Measurements from ENCODE around the gene MAGI2.

MAGI2 gene

DNA sequence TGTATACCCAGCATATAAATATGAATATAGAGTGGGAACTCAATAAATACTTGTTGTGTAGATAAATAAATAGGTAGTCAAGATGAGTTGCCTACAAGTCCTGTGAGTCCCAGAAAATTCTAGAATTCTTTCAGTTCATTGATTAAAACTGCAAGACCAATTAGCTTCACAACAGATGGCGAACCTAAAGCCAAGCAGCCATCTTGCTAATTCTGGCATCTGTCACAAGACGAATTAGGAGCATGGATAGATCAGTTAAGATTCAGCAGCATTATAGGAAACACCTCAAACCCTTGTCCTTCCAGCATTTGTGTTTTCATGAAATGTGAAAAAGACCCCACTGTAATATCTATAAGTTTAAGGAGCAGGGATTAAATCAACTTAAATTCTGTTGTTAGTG lies 552.7 kb downstream of the MAGI2 start:
- DNase-seq = no peak

DNA sequence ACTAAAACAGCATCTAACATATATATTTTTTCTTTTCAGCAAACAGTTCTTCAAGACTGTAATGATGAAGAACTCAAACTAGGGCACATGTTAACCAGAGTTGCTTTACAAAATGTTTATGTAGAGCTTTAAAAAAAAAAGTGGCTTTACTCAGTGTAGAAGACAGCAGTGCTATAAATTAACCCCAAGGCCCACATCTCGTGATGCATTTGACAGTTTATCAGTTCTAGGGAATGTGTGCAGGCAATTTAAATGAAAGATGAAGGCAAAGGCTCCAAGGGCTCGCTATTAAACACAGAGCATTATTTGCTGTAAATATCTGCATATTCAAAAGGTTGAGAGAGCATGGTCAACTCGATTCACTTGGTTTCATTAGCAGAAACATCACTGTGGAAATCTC lies 558.1 kb downstream of the MAGI2 start:
- no peak for DNase-seq

DNA sequence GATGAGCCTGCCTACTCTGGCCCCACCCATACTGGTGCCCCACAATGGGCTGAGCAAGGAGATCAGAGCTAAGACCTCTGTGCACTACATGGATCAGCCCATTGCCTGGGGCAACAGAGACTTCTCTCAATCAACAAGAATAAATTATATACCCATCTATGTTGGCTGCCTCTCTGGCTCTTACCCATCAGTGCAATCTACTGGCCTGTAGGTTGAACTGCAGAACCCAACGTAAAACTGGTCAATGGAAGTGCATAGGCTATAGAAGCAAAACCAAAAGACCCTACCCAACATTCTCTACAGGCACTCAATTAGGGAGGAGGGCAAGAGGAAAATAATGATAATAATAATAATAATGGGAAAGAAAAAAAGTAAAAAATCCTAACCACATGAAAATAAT lies 574.3 kb downstream of the MAGI2 start:
- DNase-seq = no peak

DNA sequence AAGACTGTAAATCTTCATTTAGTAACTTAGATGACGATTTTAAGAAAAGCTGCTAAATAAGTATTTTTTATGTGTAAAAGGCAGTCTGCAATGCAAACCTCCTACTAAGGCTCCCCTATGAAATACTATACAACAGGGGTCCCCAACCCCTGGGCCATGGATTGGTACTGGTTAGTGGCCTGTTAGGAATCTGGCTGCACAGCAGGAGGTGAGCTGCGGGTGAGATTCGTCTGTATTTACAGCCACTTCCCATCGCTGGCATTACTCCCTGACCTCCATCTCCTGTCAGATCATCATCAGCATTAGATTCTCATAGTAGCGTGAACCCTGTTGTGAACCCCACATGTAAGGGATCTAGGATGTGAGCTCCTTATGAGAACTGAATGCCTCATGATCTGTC lies 580.4 kb downstream of the MAGI2 start:
- DNase-seq = no peak

DNA sequence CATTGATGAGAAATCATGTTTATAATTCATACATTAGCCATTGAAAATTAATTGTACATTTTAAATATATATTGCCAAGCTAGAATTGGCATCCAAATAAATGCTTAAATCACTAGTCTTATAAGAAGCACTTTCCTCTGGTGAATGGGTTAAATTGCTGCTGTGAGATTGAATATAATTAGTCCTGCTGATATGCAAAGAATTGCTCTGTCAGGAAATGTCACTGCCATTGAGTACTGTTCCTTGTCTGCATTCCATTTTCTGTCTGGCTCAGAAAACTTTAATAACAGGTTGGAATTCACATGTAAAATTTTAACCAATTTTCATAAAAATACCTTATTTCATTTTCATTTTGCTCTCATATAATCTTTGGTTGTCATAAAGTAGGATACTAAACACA lies 589.1 kb downstream of the MAGI2 start:
- no peak for DNase-seq

DNA sequence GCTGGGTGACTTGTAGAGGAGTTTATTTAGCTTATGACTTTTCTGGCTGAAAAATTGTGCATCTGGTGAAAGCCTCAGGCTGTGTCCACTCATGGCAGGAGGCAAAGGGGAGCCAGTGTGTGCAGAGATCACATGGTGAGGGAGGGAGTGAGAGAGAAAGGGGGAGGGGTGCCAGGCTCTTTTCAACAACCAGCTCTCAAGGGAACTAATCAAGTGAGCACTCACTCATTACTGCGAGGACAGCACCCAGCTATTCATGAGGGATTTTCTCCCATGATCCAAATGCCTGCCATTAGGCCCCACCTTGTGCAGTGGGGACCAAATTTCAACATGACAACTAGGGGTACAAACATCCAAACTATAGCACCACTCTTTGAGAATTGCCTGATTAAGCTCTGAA lies 590.2 kb downstream of the MAGI2 start:
- no peak for DNase-seq

DNA sequence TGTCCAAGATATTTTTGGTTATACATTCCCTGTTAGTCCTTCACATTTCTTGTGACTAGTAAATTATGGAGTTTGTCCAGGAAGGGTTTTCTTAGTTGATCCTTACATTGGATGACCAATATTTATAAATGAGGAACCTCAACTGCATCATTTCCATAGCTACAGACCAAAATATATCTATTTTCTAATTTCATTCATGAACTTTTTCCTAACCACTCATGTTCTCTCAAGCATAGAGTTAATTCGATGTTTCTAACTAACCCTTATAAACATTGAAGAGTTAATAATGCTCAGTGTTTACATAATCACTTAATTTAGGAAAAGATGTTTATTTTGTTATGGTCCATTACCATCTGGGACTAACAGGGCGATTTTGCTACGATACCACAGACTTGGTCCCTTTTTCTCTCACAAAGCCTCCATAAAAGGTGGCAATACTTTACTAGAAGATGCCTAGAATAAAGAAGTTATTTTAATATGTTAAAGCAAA lies 591.0 kb downstream of the MAGI2 start:
- DNase-seq = no peak

DNA sequence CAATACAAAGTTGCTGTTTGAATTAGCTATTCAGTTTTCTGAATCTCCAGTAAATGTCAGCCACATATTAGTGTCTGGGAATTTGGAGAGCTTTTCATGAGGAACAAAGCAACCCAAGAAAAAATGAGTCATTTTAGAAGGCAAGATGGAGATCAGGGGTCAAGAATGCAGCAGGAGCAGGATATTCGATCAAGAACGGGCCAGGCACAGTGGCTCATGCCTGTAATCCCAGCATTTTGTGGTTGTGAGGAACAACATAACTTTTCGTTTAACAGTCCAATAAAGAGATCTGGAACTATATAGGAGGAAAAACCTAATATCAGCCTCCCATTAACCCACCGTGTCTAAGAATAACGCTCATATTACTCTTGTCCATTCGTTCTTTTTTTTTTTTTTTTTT lies 600.5 kb downstream of the MAGI2 start:
- DNase-seq = no peak

DNA sequence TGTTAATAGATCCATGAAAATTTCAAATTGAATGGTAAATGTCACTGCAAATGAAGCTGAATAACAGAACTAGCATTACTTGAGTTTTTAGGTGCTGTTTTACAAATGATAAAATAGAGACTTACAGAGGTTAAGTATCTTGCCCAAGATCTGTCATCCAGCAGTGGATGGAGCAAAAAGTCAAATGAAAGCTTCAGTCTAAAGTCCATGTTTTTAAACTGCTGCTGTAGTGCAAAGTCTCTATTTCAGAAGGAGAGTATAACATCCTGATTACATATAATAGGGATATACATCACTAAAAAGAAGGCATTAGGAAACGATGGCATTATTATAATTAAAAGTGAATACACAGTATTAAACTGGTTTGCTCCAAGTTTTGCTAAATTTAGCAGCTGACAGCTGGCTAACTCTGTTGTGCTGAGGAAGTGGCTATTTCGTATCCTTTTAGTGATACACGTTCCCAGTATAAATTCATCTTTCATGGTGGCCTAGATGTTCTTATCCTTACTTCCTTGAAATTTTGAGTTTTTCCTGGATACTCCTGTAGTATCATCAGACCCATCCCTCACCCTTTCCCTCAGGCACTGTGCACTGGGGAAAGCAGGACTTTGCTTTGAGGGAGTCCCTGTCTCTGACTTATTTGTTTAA lies 603.2 kb downstream of the MAGI2 start:
- no peak for DNase-seq

DNA sequence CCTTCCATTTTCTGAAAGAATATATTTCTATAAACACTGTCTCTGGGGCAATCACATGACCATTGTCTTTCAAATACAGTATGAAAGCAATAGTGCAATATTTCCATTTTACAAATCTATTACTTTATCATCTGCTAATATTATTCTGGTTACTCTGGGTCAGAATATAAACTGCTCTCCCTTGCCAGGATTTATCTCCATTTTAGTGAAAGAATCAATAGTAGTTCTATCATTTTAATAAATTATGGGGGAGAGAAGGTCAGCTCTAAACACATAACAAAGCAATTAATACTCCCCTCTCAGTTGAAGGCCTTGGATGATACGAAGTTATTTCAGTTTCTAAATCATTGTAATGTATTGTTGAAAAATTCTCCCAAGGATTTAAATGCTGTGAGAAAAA lies 608.3 kb downstream of the MAGI2 start:
- DNase-seq = no peak

DNA sequence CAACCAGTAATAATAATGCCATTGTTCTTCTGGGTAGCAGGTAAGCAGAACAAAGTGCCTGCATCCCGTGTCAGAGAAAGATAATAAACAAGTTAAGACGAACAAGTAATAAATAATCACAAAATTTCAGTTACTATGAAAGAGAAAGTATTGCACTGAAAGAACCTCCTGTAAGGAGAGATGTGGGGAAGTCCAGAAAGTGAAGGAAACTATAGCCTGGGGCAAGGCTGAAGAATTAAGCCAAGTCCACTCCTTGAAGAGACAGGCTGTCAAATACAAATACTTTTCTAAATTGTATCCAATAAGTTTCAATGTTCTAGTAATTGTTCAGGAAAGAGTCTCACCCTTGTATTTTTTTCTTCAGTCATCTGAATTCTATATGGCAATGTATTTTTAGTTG lies 611.4 kb downstream of the MAGI2 start:
- no peak for DNase-seq

DNA sequence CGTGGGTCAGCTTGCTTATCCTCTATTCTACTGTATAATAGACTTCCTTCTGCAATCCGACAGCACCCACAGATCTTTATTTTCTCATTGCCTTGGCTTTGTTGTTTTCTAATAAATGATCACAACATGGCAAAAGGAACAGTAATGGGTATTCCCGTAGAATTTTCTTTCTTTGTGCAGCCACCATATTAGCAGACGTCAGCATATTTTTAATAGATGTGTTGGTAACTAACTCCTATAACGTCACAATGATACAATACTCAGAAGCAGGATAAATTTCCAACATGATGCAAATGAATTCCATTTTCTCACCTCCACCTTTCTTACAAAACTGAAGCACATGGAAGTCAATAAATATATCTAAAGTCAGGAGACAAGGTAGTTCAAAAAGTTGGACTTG lies 617.6 kb downstream of the MAGI2 start:
- DNase-seq = no peak

DNA sequence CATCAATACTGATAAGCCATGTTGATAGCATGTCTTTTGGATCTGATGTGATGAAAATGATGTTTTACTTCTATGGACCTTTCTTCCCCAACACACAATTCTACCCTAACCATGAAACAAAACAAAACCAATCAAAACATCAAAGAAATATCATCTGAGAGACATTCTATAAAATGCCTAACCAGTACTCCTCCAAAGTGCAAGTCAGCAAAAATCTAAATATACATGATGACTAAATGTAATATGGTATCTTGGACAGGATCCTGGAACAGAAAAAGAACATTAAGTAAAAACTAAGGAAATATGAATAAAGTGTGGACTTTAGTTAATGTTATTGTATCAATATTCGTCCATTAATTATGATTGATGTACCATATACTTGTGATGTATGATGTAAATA lies 625.1 kb downstream of the MAGI2 start:
- no peak for DNase-seq

DNA sequence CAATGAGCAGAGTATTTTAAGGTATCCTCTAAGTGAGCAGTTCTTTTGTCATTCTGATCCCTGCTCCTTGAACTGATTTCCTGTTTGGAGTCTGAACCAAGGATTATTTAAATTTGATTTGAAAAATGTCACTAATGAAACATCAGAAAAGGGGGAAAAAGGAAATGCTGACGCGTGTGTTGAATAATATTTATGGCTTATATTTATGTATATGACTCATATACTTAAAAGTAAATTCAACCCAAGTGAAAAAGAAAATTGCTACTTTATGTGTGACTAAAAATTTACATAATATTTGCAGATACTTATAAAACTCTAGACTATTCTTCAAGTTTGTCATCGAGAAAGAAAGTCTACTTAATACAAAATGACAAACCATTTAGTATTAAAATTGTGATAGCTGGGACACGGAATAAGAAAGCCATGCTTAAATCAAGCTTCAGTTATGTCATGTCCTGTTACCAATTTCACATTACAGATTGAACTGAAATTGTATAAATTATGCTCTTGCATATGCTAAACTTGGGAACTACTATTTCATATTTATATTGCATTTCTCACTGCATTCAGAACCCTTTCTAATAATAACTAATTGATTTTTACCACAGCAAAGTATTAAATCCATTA lies 649.9 kb downstream of the MAGI2 start:
- no peak for DNase-seq

DNA sequence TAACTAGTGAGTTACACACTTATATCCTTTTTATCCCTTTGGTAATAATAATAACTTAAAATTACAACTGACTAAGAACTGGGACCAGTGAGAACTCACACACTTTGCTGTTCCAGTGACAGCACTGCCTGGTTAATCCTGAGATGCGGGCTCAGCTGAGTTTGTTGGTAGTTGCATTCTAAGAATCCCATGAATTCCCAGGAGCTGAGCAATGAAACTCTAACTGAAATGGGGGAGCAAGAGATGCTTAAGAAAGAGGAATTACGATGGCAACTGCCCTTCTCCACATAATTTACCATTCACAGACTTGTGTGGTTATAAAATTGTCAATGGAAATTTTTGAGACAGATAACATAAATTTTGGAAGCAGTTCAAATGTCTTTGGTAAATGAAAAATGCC lies 659.4 kb downstream of the MAGI2 start:
- no peak for DNase-seq

DNA sequence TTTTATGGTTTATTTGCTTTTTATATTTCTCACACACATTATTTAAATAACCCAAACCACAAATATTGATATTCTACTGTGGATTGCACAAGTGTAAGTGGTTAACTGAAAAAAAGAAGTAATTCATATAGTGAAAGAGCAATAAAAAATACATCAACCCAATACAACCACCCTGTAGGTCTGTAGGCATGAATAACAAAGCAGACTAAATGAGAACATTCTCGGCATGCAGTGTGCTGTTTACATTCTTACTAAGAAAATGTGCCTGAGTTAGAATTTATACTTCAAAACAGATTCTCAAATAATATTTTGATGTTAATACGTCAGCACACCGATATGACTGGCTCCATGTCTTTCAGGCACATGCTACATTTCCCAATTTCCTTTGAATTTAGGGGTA lies 660.8 kb downstream of the MAGI2 start:
- no peak for DNase-seq

DNA sequence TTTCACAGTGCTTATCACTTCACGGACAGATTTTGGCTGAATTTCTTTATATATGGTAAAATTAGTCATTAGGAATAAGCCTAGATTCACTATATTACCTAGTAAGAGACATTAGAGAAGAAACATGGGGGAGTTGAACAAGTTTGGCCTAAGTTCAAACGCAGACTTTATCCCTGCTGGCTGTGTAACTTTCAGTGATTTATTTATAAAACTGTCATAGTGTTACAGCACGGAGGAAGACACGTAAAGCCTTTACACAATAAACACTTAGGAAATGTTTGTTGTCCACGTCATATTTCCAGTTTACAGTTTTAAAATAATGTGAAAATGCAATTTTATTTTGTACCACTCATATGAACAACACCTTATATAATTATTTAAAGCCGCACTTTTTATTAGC lies 661.5 kb downstream of the MAGI2 start:
- DNase-seq = no peak

DNA sequence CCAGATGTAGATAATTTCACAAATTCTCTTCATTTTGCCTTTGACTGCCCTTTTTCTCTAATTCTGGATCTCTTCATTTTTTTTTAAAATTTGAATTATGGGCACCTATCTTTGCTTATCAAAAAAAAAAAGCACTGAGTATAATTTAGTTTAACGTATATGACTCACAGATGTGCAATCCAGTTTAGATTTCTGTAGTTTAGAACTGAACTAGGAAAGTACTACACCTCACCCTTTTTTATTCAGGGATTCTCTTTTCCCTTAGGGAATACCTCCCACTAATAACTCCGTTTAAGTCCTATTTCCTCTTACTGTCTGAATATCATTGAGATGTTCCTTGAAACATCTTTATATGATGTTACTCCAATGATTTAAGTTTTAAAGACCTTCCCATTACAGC lies 665.0 kb downstream of the MAGI2 start:
- DNase-seq = no peak

DNA sequence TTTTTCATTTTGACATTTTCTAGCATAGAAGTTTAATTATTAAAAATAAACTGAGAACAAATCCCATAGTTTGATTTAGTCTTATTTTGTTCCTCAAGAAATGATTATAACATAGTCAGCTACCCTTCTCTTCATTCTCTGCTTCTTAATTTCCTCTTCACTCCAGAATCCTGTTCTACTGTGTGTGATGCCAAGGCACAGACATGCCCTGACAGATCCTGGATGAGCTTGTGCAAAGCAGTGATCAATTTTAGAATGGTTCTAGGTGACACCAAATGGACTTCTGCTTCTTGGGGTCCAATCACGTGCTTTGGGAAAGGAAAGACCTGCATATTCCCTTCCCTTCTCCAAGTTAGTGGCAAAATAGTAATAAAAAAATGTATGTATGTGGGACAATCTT lies 665.6 kb downstream of the MAGI2 start:
- DNase-seq = no peak

DNA sequence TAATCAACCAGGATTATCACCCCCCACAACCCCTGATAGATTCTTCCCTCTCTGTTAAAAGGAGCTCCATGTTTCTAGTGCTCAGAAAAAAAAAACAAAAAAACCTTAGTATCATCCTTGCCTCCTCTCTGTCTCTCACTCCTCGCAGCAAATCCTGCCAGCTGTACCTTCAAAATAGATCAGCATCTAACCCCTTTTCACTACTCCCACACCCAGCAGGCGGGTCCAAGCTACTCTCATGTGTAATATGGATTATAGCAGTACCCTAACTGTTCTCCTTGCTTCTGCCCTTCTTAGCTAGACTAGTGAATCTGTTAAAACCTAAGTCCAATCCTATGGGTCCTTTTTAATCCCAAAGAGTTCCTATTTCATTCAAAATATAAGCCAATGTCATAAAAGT lies 667.4 kb downstream of the MAGI2 start:
- DNase-seq = no peak

DNA sequence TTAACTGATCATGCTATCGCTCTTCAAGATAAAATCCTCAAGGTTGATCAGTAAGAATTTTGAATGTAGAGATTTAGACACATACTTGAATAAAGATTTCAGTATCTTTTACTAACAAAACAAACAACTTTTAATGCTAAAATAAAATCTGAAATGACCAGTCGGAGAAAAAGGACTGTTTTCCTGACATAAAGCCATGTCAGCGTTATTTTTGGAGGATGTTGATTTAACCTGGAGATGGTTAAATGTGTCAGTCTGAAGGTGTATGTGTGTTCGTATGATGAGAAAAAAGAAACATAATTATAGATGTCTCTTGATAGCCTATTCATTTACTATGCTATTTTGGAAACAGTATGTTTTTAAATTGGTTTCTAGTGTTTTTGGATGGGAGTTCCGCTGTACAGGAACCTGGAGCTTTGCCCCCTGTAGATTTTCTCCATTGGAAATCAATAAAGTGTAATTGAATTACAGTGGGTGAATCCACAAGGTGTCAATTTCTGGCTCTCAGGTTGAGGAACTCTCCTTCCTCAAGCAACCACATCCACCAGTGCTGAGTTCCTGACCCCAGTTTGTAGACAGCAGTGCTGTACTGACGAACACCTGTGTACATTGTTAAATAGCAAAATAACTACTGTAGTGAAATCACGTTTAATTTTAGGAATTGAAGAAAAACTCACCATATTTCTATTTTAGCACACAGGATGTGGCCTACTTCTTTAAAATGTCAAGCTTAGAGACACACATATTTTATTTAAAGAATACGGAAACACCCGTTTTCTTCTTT lies 670.1 kb downstream of the MAGI2 start:
- DNase-seq = no peak

DNA sequence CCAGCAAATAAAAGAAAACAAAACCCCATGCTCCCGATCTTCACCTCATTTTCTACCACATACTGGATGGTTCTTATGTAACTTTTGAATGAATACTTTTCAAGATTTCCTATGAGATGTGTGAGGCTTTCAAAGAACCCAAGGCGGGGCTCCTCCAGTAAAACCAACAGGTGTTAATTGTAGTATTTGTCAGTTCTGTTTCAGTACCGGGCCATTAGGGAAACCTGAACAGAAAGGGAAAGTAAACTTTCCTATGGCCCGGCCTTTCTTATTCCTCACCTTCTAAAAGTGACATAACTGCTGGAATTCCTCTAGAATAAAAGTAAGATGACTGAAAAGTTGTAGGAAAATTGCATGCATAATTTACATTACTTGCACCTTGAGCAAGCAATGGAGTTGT lies 672.9 kb downstream of the MAGI2 start:
- no peak for DNase-seq

DNA sequence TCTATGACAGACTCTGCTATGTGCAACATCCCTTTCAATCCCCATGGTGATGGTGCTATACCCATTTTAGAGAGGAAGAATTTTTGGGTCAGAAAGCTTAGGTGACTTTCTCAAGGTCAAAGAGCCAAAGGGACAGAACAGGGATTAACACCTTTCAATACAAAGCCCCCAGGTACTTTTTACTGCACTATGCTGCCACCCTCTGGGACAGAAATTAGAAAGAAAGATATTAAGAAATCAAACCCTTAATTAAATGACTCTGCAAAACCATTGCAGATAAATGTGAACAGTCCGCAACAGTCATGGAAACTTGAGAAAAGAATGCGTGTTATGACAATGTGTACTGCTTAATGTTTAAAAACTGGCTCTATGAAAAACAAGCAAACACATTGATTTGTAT lies 673.7 kb downstream of the MAGI2 start:
- no peak for DNase-seq

DNA sequence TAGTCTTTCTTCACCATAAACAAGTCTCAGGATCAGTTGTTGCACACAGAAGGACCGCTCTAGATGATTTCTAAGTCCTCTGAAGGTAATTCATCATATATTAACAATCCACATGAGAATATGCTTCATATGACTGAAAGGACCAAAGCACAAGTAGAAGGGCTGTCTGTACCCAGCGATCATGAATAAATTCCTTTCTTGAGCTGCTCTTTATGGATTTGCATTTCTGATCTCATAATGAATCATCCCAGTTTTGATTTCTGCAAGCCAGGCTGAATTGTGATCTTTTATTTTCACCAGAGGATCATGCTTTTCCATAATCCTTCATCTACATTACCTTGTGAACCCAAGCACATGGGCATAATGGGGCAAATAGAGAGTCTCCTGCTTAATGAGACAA lies 675.6 kb downstream of the MAGI2 start:
- no peak for DNase-seq

Data from activated CD8-positive, alpha-beta memory T cell treated with anti-CD3 and anti-CD28 coated beads, Interleukin-2, amount 50 U/mL, for 4 hours (primary cell).